ENCODE results near the gene DMTF1.
"Not testable (repeated sequence)": the region's sequence is repeated elsewhere in the genome, so short reads cannot be mapped to it uniquely, and the experiment has no call there.

The DMTF1 gene

DNA sequence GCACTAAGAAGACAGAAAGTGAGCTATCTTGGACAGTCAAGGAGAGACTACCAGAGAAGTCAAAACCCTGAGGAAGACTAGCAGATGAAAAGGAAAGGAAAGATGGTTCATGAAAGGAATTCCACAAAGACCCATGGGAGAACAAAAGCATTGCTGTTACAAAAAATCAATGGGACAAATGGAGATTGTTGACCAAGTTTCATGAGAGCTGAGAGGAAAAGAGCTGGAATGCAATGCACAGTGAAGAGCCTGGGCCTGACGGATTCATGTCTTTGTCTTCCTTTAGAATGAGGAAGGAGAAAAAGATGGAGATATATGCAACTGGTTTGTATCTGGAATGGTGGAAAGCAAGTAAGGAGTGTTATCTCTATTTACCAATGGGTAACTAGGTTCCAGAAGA lies 50.0 kb downstream of the DMTF1 start:
- FAIRE-seq = no peak

- no peak for FAIRE-seq
Measured at GRCh38 chr7:87202705-87203104, 50.5 kb downstream of the DMTF1 start.

DNA sequence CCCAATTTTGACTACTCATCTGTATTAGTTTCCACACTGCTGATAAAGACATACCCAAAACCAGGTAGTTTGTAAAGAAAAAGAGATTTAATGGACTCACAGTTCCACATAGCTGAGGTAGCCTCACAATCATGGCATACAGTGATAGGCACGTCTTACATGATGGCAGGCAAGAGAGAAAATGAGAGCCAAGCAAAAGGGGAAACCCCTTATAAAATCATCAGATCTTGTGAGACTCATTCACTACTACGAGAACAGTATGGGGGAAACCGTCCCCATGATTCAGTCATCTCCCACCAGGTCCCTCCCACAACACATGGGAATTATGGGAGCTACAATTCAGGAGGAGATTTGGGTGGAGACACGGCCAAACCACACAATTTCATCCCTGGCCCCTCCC lies 51.7 kb downstream of the DMTF1 start:
- not testable (repeated sequence) for FAIRE-seq

- FAIRE-seq = no peak
Measured at GRCh38 chr7:87204933-87205332, 52.7 kb downstream of the DMTF1 start.

- not testable (repeated sequence) for FAIRE-seq
Measured at GRCh38 chr7:87205701-87206100, 53.4 kb downstream of the DMTF1 start.

- FAIRE-seq = no peak
Measured at GRCh38 chr7:87206361-87206760, 54.1 kb downstream of the DMTF1 start.

DNA sequence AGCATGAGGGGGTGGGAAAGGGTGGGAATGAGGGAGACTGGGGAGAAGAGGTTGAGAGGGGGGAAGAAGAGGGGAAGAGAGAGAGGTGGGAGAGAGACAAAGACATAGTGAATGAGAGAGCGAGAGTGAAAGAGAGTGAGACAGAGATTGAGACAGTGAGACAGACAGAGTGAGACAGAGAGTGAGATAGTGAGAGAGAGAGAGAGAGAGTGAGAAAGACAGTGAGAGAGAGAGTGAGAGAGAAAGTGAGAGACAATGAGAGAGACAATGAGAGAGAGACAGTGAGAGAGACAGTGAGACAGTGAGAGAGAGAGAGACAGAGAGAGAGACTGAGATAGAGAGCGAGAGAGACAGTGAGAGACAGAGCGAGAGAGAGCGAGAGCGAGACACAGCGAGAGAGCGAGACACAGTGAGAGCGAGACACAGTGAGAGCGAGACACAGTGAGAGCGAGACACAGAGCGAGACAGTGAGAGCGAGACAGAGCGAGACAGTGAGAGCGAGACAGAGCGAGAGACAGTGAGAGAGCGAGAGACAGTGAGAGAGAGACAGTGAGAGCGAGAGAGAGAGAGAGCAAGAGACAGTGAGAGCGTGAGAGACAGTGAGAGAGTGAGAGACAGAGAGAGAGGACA lies 57.2 kb downstream of the DMTF1 start:
- FAIRE-seq = no peak

DNA sequence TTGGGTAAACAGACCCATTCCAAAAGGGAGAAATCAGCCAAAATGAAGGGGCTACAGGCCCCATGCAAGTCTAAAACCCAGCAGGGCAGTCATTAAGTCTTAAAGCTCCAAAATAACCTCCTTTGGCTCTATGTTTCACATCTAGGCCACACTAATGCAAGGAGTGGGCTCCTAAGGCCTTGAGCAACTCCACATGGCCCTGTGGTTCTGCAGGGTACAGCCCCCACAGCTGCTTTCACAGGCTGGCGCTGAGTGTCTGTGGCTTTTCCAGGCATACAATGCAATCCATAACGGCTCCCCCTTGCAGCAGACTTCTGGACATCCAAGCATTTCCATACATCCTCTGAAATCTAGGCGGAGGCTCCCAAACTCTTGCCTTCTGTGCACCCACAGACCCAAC lies 58.3 kb downstream of the DMTF1 start:
- no peak for FAIRE-seq

- no peak for FAIRE-seq
Measured at GRCh38 chr7:87212498-87212897, 60.2 kb downstream of the DMTF1 start.

GRCh38 chr7:87213252-87213651 lies 61.0 kb downstream of the DMTF1 start:
- FAIRE-seq = no peak

GRCh38 chr7:87213811-87214210 lies 61.6 kb downstream of the DMTF1 start:
- no peak for FAIRE-seq

GRCh38 chr7:87215046-87215445 lies 62.8 kb downstream of the DMTF1 start:
- no peak for FAIRE-seq

GRCh38 chr7:87216701-87217508 lies 64.7 kb downstream of the DMTF1 start:
- FAIRE-seq = no peak

DNA sequence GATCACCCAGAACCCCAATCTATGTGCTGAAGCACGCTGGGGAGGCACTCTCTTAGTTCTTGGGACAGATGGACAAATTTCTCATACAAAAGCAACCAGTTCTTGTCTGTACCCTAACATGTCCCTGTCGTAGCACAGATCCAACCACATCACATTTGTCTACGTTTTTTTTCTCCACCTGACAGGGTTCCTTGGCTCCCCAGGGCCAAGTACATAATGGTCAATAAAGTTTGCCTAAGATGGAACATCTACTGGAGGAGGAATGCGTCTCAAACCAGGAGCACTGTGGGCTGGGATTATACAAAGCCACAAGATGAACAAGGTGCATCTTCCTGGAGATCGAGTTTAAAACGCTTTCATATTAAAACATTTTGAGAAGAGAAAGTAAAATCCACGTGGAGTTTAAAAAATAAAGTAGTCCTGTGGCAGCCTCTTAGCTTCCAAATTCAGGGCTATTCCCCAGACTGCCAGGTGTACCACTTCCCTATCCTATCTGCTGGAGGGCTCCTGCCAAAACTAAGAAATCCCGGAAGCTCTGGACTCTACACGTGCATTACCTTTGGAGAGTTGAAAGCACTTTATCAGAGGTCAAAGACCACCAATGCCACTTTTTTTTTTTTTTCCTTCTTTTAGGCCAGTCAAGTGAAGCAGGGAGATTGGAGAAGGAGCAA lies 65.9 kb downstream of the DMTF1 start:
- FAIRE-seq = no peak

DNA sequence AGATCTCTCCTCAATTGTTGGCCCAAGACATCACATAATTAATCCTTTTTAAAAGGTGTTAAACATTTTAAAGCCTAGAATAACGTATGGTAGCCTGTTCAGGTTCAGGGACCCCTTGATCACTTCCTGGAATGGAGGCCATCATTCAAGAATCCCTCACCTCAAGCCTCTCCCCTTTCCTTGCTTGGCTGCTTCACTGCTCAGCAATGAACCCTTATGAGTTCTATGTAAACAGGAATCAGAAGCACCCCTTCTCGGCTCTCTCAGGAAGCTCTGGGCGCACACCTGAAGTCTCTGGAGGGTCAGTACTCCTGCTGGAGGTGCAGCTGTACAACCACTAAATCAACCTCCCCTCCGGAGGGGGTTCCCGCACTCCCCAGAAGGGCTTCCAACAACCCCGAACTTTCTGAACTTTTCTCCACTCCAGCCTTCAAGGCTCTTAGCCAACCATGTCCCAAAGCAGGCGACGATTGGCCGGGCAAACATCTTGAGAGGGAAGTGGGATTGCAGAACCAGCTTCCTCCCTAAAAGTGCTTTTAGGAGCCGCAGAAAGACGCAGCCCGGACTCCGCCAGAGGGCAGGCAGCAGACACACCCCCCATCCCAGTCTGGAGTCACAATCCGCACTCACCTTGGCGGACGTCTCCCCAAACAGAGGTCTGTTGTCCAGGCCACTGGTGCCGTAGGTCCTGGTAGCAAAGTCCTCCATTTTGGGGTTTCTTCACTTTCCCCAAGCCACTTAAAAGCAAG lies 66.7 kb downstream of the DMTF1 start:
- FAIRE-seq = no peak

DNA sequence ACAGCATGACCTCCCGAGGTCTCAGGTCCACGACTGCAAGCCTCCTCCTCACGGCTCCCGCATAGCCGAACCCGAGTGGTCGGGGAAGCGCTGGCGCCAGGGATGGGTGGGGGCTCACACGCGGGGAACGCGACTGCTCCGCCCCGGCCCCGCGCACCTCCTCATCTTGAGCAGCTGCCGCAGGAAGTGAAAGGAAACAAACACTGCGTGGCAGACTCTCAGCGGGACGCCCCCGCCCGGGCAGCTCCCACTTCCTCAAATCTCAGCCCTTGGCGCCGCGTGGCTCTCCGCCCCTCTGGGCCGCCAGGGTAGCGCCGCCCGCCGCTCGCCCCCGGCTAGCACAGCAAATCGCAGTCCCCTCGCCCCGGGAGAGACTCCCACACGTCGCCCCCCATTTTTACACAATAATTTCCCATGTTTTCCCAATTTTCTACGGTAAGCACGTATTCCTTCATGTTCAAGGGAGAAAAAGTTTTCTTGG lies 67.3 kb downstream of the DMTF1 start, which contains the start of gene TMEM243:
TMEM243 (minus strand) TSS at position 188 of the 481 bp plus-strand sequence. CDS start 229 bp downstream, outside the sequence.
- FAIRE-seq = no peak

- FAIRE-seq = no peak
Measured at GRCh38 chr7:87220026-87220733, 67.9 kb downstream of the DMTF1 start.

DNA sequence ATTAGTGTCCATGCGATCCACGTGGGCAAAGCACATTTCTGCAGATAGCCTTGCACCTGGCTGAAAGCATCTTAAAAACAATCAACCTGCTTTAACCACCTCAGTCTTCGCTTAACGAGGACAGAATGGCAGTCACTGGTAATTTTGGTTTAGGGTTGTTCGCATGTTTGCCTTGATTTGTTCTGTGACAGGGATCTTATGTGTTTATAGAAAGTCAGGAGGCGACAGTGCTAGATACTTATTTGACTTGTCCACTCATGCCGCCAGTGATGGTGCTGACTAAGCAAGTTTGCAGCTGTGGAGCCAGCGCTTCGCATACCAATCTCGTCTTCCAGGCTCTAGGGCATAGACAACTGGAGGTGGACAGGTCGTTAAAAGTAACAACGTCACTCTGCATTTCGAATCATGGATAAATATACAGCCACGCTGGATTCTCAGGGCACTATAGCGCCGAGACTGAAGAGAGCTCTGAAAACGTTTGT lies 68.5 kb downstream of the DMTF1 start:
- no peak for FAIRE-seq

DNA sequence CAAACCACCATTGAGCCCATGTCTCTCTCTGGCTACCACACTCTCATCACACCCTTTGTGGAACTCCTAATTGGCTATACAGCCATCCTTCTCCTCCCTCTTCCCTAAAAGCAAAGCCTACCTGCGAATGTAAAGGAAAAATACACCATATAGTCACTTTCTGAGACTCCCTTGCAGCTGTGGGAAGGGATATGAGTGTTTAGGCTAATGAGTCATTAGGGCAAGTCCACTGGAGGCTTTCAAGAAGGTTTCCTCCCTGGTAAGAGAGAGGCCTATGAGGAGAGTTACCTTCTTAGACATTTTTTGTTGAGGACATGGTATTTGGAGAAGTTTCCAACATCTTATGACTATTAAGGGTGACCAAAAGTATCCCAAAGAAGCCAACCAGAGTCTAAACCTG lies 71.4 kb downstream of the DMTF1 start:
- no peak for FAIRE-seq

- no peak for FAIRE-seq
Measured at GRCh38 chr7:87225696-87226095, 73.4 kb downstream of the DMTF1 start.

DNA sequence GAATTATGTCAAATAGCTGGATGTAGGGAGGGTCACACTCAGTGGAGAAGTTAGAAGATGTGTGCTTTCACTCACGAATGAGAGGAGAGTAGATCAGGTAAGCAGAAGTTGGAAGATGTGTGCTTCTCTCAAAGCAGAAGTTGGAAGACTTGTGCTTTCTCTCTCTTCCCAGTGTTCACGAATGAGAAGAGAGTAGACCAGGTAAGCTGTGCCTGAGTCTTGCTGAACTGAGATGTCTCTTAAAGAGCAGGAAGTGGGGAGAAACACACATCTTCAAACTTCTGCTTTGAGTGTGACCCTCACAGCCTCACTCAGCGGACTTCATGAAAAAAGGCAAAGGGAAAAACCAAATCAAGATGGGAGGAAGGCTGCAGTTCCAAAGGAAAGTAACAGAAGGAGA lies 74.2 kb downstream of the DMTF1 start:
- no peak for FAIRE-seq

DNA sequence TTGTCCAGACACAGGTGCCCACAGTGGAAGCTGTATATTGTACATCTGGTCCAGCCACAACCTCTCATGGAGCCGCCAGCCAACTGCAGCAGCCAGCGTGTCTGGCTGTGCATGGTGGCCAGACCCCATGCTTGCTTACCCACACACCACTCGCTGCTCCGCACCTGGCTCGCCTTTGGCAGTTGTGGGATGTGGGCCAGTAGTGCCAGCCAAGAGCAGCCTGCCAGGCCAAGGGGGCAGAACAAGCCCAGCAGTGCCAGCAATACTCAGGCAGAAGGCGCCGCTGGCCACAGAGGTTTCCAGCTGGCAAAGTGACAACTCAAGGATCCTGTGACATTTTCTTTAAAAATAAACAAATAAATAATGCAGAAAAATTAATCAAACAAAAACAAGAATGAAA lies 79.0 kb downstream of the DMTF1 start:
- no peak for FAIRE-seq

All from TTC549 (cell line).